PC-3 (cell line): ENCODE results near the gene PRKAR1B.

Experiments used
- EZH2 ChIP-seq: fragments of 300-600 bp; sonication (generic); IDR thresholded peaks from one replicate; pipeline ENCODE4 v1.6.1; 2017; ENCODE audit warnings: antibody characterized with exemption, mild to moderate bottlenecking, low read length; ENCODE audit not compliant: unreplicated experiment
- TF ChIP-seq, protein P1 (sequence below): fragments of 300-600 bp; sonication (generic); conservative IDR thresholded peaks from 2 replicates; pipeline ENCODE4 v1.5.1; 2017; ENCODE audit warnings: antibody characterized with exemption, low read depth, mild to moderate bottlenecking, low read length

DNA sequence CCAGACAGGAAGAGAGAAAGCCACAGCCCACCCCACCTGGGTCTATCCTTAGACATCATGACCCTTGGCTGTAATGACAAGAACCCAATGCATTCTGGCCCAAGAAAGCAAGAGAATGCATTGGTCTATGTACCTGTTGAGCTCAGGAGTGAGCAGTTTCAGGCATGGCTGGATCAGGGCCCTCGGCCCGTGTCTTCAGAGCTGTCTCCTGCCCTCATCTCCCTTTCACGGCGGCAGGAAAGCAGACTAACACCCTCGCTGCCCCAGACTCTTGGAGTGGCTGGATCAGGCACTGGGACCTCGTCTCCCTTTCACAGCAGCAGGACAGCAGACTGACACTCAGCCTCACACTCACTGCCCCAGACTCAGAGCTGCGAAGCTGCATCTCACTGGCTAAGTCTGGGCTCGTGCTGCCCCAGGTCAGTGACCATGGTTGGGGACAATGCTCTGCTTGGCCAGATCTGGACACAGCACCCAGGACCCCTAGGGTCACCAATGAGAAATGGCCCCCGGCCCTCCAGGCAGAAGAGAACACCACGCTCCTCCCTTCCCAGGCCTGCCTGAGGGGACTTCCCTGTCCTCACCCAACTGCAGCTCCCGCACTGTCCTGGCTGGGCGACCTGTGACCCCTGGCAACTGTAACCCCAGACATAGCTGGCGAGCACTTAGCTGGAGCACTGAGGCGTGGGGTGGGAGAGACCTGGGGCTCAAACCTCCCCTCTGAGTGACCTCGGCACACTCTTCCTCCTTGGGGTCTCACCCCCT is 194.5 kb downstream of the PRKAR1B start:
- TF ChIP-seq, protein P1, sequence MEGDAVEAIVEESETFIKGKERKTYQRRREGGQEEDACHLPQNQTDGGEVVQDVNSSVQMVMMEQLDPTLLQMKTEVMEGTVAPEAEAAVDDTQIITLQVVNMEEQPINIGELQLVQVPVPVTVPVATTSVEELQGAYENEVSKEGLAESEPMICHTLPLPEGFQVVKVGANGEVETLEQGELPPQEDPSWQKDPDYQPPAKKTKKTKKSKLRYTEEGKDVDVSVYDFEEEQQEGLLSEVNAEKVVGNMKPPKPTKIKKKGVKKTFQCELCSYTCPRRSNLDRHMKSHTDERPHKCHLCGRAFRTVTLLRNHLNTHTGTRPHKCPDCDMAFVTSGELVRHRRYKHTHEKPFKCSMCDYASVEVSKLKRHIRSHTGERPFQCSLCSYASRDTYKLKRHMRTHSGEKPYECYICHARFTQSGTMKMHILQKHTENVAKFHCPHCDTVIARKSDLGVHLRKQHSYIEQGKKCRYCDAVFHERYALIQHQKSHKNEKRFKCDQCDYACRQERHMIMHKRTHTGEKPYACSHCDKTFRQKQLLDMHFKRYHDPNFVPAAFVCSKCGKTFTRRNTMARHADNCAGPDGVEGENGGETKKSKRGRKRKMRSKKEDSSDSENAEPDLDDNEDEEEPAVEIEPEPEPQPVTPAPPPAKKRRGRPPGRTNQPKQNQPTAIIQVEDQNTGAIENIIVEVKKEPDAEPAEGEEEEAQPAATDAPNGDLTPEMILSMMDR = no peak
- TF ChIP-seq EZH2 = no peak
